ENCODE data around the gene SH3BP2.

Gene SH3BP2

DNA sequence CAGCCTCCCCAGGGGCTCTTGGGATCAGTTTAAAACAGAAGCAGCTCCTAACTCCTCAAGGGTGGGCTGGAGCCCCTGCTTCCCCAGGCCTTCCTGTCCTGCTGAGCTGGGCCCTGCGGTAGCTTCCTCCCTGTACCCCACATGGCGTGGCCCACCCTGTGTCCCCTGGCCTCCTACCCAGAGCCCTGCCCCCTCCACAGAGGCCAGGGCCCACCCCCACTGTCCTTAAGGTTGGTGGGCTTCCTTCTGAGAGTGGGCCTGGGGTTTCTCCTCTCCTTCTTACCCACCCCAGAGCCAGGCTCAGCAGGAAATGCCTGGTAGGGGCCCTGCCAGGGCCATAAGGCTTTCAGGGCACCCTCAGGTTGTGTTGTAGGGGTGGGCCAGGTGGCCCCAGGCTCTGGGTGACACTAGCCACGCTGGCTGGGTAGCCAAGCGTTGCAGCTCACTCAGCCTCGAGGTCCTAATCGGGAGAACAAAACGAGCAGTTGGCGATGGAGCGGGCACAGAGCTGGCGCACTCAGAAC lies 11.6 kb downstream of the SH3BP2 start:
- no peak for DNase-seq

DNA sequence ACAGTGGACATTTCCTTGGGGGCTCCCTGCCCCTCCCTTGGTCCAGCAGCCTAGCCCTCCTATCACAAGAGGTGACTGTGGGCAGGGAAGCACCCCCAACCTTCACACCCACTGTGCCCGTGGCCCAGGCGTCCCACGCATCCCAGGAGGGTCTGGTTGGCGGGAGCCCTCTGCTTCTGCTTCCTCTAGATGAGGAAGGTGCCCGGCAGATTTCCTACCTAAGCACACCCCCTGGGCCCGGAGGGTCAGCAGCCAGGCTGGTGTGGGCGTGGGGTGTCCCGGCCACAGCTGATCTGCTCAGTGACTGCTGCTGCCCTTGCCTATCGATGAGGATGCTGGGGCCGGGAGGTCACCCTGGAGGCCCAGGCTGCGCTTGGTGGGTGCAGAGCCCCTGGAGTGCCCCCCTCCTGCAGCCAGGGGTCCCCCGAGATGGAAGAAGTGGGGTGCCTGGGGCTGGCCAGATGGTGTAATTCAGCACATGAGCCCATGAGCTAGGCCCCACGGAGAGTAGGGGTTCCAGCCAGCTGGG lies 12.2 kb downstream of the SH3BP2 start:
- no peak for DNase-seq

DNA sequence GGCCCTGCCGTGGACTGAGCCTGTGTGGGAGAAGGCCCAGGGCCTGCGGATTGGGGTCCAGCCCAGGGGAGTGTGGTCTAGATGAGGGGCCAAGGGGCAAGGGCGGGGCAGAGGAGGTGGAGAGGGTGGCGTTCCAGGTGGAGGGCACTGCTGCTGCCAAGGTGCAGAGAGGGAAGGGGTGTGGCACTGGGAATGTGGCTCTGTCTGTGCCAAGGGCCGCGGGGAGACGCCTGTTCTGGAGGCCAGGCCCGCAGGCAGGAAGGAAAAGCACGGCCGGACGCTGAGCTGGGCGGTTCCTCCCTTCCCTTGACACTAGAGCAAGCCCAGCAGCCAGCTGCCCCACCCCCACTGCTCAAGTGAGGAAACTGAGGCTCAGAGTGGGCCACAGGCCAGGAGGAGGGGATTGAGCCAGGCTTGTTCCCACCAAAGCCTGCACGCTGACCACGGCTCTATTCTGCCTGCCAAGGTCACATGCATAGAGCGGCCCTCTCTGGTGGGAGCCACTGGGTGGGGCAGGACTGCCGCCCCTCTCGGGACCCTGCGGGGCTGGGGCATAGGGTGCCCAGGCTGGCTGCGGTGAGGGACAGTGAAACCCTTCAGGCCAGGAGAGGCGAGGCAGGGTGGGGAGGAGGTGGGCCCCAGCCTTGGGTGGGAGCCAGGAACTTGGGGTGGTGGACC lies 13.0 kb downstream of the SH3BP2 start:
- DNase-seq: no peak

DNA sequence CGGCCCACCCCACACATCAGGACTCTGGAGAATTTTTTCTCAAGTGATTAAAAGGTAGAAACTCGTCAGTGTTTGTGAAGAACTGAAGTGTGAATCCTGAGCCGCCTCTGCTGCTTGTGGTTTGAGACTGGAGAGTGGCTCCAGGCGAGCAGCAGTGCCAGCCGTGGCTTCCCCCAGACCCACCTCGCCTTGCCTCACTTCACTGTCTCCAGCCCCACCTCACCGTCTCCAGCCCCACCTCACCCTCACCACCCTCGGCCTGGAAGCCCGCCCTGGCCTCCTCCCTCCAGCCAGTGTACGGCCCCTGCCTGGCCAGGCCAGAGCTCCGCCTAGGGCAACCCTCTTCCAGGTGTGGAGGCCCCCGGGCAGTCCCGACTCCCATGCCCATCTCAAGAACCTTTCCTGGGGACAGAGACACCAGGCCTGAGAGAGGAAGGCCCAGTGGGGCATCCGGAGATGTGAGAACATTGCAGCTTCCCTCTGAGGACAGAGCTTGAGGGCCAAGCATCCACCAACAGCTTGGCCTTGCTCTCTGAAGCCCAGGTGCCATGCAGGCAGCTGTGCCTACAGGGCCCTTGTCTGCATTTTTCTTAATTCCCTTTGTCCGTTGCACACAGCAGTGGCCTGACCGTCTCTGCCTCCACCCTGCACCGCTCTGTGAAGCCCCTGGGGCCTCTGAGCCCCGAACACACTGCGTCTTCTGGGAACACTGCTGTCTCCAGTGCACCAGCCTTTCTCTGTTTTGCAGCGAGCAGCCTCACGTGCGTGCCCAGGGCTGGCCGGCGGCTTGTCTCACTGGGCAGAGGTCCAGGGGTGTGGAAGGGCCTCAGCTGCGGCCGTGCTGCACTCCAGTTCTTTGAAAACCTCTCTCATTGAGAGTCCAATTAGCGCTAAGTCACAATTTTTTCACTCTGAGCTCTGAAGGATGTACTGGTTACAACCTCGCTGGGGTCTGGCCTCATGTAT lies 13.8 kb downstream of the SH3BP2 start:
- DNase-seq: no peak

DNA sequence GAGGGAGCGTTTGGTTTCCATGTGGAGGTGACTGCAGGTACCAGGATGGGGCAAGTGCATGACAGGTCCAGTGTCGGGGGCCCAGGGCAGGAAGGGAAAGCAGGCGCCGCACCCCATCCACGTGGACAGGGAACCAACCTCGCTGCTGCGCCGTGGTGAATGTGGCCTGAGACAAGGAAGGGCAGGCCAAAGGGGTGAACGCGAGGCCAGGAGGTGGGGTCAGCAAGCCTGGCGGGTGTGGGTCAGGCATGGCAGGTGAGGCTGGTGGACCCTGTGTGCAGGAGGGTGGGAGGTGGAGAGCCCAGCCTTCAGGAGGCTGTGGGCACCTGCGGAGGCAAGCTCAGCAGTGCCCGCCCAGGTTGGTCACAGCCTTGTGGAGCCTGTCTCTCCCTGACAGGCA lies 14.7 kb downstream of the SH3BP2 start:
- no peak for DNase-seq

DNA sequence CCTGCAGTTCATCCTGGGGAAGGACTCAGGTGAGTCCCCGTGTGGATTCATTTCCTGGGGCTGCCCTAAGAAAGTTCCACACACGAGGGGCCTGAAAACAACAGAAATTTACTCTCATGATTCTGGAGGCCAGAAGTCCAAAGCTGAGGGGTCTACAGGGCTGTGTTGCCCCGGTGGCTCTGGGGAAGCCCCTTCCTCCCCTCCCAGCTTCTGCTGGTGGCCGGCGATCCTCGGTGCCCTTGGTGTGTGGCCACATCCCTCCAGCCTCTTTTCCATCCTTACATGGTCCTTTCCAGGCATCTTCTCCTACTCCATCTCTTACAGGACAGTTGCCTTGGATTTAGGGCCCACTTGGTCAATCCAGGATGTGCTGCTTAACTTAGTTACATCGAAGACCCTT lies 15.1 kb downstream of the SH3BP2 start:
- DNase-seq: no peak

DNA sequence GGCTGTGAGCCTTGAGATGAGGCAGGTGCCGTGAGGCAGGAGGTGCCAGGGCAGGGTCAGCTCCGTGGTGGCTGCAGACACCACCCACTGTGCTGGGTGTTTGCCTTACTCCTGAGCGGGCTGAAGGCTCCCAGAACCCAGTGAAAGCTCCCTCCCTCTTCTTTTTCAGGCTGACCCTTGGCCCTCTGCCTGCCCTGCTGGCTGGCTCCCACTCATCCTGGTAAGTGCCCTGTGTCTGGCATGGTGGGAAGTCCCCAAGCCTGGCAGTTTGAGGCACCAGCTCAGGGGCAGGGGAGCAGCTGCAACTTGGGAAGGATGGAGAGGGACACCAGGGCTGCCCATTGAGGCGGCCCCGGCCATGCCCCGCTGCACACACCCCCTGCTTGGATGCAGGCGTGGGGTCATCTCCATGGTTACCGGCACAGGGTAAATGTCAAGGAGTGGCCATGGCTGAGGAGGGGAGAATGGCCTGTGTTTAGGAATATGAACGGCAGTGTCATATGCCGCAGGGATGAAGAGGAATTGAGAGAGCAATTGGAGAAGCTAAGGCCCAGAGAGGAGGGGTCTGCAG lies 16.8 kb downstream of the SH3BP2 start:
- DNase-seq: no peak

DNA sequence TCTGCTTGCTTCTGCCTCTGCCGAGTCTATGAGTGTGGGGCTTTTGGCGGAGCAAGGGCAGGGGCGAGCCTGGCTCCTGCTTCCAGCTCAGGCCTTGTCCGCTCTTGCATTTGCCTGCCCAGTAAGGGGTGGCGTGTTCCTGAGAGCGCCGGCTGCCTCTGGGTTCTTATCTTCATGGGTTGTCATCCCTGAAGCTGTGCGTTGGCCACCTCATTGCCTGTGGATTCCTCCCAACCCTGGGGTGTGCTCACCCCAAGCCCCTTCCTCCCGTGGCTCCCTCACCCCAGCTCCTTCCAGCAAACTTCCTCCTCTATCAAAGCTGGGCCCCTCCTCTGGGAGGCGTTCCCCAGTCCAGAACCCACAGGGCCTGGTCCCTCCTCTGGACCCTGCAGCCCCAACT lies 17.5 kb downstream of the SH3BP2 start:
- no peak for DNase-seq

DNA sequence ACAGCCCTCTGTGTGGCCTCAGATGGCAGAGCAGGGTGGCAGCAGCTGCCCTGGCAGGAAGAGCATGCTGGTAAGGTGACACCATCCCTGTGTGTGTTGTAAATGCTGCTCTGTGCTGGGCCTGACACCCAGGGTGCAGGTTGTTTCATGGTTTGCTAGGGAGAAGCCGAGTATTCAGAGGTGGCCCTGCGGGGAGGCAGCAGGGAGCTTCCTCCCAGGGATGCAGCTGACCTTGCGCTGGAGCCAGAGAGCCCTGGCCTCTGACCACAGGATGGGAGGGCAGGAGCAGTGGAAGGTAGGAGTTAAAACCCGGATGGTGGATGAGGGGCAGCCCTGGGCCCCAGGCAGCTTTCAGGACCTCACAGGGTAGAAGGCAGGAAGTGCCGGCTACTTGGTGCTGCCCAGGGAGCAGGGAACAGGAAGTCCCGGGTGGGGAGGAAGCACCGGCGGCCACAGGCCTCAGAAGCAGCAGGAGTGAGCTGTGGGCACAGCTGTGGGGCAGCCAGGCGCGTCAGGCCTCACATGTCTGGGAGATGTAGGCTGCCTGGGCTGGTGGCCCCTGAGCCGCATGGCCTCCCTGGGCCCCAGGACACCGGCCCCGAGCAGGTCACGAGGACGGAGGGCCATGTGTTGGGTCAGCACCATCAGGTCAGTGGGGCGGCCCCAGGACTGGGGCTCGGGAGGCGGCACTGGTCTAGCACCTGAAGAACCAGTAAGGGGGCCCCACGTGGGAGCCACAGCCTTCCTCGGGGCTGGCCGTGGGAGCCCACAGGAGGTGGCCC lies 19.1 kb downstream of the SH3BP2 start:
- no peak for DNase-seq

DNA sequence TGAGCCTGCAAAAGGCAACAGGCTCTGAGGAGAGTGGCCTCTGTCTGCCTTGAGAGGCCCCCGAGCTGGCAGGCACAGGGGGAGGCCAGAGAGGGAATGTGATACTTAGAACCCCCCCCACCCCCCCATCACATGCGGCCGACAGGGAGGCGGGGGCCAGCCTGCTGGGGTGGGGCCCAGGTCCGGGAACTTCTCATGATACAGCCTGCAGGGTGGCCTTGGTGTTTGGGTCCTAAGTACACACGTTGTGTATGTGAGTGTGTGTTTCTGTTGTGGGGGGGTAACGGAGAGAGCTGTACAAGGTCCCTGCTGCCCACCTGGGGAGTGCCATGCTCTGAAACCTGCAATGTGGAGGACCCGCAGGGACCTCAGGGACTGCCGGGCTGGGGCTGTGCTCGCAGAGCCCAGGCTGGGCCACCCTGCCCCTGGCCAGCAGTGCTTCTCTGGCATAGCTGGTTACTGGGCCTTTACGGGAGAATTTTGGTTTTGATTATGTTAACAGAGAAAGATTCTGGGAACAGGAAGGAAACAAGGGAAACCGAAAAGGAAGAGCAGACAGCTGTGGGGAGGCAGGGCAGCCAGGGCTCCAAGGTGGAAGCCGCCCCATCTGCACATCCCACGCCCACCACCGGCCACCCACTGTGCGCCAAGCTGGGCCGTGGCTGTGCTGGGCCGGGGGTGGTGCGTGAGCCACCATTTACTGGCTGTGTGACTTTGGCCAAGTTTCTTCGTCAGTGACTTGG lies 19.9 kb downstream of the SH3BP2 start:
- no peak for DNase-seq

DNA sequence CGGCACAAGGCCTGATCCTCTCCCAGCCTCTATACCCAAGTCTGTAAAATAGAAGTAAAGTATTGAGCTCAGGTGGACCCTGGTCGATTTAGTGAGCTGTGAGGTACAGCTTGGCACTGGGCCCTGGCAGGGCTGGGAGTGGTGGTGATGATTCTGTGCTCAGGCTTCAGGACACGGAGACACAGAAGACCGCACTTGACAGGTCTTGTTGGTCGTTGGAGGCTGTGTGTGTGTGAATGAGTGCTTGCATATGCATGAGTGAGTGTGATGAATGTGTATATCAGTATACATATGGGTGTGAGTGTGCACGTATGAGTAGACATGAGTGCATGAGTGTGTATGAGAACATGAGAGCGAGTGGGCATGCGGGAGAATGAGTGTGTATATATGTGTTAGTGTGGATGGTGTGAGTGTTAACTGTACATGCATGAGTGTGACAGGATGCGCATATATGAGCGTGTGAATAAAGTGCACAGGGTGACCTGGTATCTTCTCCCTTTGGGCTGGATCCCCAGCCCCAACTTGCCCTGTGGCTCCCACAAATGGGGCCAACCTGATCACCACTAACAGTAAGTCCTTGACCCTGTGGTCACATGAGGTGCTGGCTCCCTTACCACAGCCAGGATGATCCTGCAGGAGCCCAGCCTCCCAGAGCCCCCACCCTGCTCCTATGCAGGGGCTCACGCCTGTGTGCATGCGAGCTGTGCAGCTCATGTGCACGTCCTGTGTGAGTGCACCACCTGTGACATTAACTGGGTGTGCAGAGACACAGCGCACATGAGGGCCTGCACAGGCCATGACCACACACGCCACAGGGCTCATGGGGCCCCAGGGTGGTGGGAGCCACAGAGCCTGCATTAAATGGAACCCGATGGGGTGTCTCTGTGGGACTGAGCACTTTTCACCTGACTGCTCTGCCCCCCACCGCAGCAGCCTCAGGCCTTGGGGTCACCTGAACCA lies 20.8 kb downstream of the SH3BP2 start:
- DNase-seq: no peak

DNA sequence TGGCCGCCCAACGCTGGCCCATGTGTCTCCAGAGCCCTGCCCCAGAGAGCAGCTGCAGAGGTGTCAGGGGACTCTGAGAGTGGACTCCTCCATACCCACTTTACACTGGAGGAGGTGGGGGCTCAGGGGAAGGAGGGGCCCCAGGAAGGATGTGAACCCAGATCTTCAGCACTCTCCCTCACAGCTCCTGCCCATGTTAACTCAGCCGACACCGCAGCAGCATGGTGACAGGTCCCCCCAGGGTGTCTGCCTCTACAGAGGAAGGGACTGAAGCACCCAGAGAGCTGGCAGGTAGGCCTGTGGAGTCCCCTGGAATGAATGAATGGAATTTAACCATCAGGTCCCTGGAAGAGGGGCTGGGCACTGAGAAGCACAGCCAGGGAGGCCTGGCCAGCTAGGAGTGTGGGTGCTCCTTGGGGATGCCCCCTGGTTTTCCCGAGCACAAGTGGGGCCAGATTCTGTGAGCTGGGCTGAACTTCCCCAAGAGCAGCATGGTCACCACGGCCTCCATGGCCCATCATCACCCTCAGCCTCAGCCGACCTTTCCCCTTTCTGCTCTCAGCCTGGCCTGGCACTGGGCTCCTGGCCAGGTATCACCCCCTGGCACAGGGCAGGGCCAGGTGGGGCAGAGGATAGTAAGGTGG lies 21.9 kb downstream of the SH3BP2 start:
- DNase-seq: no peak

DNA sequence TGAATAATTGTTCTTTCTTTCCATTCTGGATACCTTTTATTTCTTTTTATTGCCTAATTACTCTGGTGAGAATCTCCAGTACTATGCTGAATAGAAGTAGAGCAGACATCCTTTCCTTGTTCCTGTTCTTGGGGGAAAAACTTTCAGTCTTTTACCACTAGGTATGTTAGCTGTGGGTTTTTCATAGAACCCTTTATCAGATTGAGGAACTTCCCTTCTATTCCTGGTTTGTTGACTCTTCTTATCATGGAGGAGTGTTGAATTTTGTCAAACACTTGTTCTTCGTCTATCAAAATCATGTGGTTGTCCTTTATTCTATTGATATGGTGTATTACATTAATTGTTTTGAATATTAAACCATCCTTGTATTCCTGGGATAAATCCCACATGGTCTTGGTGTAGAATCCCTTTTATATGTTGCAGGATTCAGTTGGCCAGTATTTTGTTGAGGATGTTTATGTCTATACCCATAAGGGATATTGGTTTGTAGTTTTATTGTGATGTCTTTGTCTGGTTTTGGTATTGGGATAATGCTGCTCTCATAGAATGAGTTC lies 23.6 kb downstream of the SH3BP2 start:
- no peak for DNase-seq

DNA sequence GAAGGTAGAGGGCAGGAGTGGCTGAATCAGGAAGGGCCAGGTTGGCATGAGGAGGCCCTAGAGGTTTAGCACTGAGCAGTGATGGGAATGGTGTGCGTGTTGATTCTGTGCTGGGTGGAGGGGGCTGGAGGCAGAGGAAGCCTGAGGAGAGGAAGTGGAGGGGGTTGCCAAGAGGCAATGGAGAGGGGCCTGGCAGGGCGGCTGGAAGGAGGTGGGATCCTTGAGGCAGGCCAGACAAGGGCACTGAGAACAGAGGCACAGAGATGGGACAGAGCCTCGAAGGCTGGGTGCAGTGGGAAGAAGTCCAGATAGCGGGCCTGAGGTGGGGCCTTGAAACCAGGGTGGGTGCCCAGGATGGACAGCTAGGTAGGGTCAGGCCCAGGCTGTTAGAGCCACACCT lies 24.3 kb downstream of the SH3BP2 start:
- DNase-seq: no peak

DNA sequence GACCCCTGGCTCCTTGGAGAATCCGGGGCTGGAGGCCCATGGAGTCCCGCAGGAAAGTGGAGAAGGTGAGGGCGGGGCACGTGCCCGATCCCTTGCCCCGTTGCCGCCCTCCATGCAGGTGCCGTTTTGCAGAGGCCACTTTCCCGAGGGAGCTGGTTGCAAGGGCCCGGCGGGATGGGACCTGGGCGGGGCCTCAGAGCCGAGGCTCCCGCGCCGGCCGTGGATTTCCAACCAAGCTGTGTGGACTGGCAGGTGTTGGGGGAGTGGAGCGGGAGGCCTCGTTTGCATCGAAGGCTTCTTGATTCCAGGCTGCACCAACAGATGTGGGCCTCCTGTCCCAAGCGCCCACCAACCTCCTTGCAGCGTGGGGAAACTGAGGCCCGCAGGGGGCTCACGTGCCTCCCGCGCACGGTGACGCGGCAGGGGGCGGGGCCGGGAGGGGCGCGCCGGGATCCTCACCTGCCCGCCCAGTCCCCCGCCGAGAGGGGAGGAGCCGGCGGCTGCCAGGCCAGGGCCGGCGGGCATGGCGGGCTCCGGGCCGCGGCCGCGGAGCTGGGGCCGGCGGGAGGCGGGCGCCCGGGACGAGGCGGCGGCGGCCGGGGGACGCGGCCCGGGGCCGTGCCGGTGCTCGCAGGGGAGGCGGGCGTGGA lies 24.9 kb downstream of the SH3BP2 start:
- no peak for DNase-seq

DNA sequence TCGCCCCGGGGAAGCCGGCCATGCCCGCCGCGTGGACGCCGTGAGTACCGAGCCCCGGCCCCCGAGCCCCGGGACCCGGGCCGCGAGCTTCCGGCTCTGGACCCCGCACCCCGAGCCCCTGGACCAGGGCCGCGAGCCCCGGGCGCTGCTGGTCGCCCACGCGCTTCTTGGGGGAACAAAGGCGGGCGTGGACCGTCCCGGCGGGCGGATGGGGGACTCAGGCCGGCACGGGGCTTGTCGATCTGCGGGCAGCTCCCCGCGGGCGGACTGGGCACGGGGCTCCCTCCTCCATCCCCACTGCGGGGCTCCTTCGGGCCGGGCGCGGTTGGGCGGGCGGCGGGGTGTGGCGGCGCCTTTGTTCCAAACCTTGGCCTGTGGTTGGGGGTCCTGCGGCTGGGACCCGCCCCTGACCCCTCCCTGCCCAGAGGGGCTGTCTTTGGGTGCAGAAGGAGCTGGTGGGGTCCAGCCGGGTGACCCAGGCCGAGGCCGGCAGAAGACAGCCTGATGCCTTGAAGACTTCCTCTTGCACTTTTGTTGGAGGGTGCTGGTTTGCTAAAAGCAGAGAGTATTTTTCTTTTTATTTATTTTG lies 25.6 kb downstream of the SH3BP2 start:
- no peak for DNase-seq

DNA sequence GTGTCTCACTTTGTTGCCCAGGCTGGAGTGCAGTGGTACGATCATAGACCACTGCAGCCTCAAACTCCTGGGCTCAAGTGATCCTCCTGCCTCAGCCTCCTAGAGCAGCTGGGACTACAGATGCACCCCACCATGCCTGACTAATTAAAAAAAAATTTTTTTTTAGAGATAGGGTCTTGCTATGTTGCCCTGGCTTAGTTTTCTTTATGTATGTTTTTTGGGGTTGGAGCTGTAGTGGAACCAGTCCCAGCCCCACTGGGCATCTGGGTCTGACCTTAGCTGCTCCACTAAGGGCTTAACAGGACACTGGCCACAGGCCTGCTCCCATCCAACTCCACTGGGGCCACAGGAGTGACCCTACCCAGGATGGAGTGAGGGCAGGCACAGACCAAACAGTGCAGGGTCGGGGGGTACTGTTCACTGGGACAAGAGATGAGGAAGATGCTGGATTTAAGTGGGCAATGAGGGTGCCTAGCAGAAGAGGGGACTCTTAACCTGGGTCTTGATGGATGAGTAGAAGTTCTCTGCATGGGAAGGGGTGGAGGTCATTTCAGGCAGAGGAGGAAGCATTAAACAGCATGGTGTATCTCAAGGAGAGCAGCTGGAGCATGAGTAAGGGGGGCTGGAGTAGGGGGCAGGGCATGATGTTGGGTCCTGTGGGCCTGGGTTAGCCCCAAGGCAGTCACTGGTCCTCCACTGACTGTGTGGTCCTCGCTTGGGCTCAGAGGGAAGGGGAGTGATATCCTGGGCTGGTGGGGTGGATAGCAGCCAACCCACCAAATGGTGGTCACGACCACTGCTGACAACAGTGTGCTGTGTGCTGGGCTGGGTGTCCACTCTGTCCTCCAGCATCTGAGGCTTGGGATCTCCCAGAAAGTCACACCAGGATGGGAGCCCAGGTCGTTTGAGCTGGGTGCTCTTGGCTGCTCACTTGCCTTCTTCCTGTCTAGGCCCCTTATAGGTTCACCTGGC lies 26.6 kb downstream of the SH3BP2 start:
- DNase-seq: no peak

All from NCI-H524 treated with DMSO at 0.1 percent for 48 hours (cell line).